ENCODE data around the gene RAPH1. TPM values are rescaled to one million over a fixed set of nuclear protein-coding genes. Genes with fewer than 3 reads are reported as not detected.

RAPH1 gene
- total and polyA plus RNA-seq, 2 experiments from 2014 or later, result 5.0 to 36.2 TPM

GRCh38 chr2:203462308-203462707, 72.8 kb downstream of the RAPH1 start:
- no peaks in the 10 kb centered on the region for H4K20me1 ChIP-seq (replicated peaks; ENCODE audit: insufficient read depth)
- H3K79me2 ChIP-seq (replicated peaks; ENCODE audit: insufficient read depth), result no peaks in the 10 kb centered on the region
- Mint-ChIP-seq H3K4me1 (no peaks in the 10 kb centered on the region; the same call in 2 of the 3 replicates), H3K36me3 (ENCODE audit: low read depth) (peaks cover 13% of the 10 kb centered on the region; the same call in 2 of the 3 replicates), H3K27me3 (ENCODE audit: insufficient read depth, low read depth, poor library complexity) (no peaks in the 10 kb centered on the region), H3K4me3 (no peak overlapping the region), H3K9me3 (no peaks in the 10 kb centered on the region), H3K27ac (no peak overlapping the region)
- H3K4me3 ChIP-seq, result no peak overlapping the region
- H3K4me1 ChIP-seq (ENCODE audit: insufficient read depth), result no peaks in the 10 kb centered on the region
- H2AFZ ChIP-seq, result no peak overlapping the region
- H3K27ac ChIP-seq (ENCODE audit: low read depth), result no peak overlapping the region
- TF ChIP-seq ZNF462 (CRISPR knock-in tag; IDR thresholded peaks at IDR 0.05) (no peak), JUNB (IDR thresholded peaks at IDR 0.05; ENCODE audit: unreplicated experiment) (no peak), EZH2 (IDR thresholded peaks at IDR 0.05; ENCODE audit: low read depth, unreplicated experiment) (no peak), REST (IDR thresholded peaks at IDR 0.05; ENCODE audit: unreplicated experiment) (no peak), ZNF331 (CRISPR knock-in tag; IDR thresholded peaks at IDR 0.05; ENCODE audit: low read depth) (no peak), POLR2AphosphoS5 (IDR thresholded peaks at IDR 0.05; ENCODE audit: low read depth) (no peak), NANOG (IDR thresholded peaks at IDR 0.05; ENCODE audit: borderline replicate concordance) (no peak), CREB1 (CRISPR knock-in tag; IDR thresholded peaks at IDR 0.05; ENCODE audit: low read depth) (no peak), ZNF114 (CRISPR knock-in tag; IDR thresholded peaks at IDR 0.05) (no peak), EZH2phosphoT487 (IDR thresholded peaks at IDR 0.05; ENCODE audit: unreplicated experiment) (no peak), STAT1 (IDR thresholded peaks at IDR 0.05; ENCODE audit: unreplicated experiment) (no peak)
- TF ChIP-seq, protein P1, sequence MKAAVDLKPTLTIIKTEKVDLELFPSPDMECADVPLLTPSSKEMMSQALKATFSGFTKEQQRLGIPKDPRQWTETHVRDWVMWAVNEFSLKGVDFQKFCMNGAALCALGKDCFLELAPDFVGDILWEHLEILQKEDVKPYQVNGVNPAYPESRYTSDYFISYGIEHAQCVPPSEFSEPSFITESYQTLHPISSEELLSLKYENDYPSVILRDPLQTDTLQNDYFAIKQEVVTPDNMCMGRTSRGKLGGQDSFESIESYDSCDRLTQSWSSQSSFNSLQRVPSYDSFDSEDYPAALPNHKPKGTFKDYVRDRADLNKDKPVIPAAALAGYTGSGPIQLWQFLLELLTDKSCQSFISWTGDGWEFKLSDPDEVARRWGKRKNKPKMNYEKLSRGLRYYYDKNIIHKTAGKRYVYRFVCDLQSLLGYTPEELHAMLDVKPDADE (IDR thresholded peaks at IDR 0.05), result no peak
- TF ChIP-seq, protein P2, sequence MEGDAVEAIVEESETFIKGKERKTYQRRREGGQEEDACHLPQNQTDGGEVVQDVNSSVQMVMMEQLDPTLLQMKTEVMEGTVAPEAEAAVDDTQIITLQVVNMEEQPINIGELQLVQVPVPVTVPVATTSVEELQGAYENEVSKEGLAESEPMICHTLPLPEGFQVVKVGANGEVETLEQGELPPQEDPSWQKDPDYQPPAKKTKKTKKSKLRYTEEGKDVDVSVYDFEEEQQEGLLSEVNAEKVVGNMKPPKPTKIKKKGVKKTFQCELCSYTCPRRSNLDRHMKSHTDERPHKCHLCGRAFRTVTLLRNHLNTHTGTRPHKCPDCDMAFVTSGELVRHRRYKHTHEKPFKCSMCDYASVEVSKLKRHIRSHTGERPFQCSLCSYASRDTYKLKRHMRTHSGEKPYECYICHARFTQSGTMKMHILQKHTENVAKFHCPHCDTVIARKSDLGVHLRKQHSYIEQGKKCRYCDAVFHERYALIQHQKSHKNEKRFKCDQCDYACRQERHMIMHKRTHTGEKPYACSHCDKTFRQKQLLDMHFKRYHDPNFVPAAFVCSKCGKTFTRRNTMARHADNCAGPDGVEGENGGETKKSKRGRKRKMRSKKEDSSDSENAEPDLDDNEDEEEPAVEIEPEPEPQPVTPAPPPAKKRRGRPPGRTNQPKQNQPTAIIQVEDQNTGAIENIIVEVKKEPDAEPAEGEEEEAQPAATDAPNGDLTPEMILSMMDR (conservative IDR thresholded peaks at IDR 0.05; ENCODE audit: low read depth in 2 of 2), result no peak
- no peak overlapping the region for H3K4me2 ChIP-seq
- no peaks in the 10 kb centered on the region for H3K9me2 ChIP-seq (ENCODE audit: insufficient read depth)
- H3K36me3 ChIP-seq (ENCODE audit: insufficient read depth), result peaks cover 3% of the 10 kb centered on the region; the same call in 1 of the 2 replicates
- DNase-seq (ENCODE audit: low spot score) (no peak), ATAC-seq (no peak)
- H3K27me3 ChIP-seq (ENCODE audit: insufficient read depth), result no peaks in the 10 kb centered on the region
- no peaks in the 10 kb centered on the region for H3F3A ChIP-seq (replicated peaks; ENCODE audit: low read depth)

All from GM23338 (cell line).